ENCODE results near the gene BLOC1S1.

- peak; percentile 21; the same call in 1 of the 2 replicates for TF ChIP-seq CTCF (conservative IDR thresholded peaks at IDR 0.05; ENCODE audit: low read depth, low read length)
- no peak for TF ChIP-seq EZH2 (IDR thresholded peaks at IDR 0.05; ENCODE audit: borderline replicate concordance, low read depth, low read length, poor library complexity, severe bottlenecking)
Observed at GRCh38 chr12:55743406-55744339, 27.8 kb downstream of the BLOC1S1 start.

Measured in A673 (cell line).